ENCODE results near the gene PEX14. TPM values are rescaled to one million over a fixed set of nuclear protein-coding genes. Genes with fewer than 3 reads are reported as not detected.

The PEX14 gene
- total and polyA plus RNA-seq, 2 experiments from 2014 or later, result 17.6 to 19.6 TPM

DNA sequence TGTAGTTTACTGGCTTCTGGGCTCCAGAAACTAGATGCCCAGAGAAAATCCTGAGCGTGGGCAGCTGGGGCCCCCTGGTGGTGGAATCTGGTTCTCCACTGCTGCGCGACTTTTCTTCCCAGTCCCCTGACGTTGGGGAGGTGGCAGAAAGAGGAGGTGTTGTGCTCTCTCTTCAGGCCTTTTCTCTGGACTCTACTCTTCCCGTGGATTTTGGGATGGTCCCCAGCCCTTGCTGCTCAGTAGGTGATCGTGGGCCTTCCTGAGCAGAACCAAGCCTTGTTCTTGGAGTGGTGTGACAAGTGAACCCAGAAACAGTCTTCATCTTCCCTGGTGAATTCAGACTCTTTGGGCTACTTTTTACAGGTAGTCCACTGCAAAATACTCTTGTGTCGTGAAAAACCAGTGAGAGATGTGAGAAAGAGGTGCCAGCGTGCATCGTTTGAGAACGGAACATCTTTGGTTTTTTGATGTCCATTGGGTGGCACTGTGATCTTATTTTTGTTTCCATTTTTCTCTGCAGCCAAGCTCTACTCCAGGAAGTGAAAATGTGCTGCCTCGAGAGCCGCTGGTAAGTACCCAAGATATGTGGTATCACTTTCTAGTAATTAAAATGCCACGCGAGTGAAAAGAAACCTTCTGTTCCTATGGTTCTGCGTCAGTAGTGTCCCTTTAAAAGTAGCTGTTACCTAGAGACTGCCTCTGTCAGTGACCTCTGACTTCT, 20.2 kb downstream of the PEX14 start:
- no peaks in the 10 kb centered on the region for H3K9me3 Mint-ChIP-seq
- Histone ChIP-seq H3K4me1 (ENCODE audit: insufficient read depth) (peaks cover 7% of the 10 kb centered on the region), H3K79me2 (replicated peaks; ENCODE audit: insufficient read depth) (peaks cover 70% of the 10 kb centered on the region), H4K20me1 (replicated peaks; ENCODE audit: insufficient read depth) (peaks cover 18% of the 10 kb centered on the region), H3K27me3 (ENCODE audit: insufficient read depth) (no peaks in the 10 kb centered on the region), H3K9me2 (ENCODE audit: insufficient read depth) (no peaks in the 10 kb centered on the region), H3K4me2 (no peak overlapping the region), H2AFZ (no peak overlapping the region), H3K27ac (ENCODE audit: low read depth) (no peak overlapping the region; the same call in 1 of the 2 replicates), H3K4me3 (no peak overlapping the region), H3K36me3 (ENCODE audit: insufficient read depth) (no peaks in the 10 kb centered on the region), H3F3A (replicated peaks; ENCODE audit: low read depth) (peaks cover 4% of the 10 kb centered on the region; the same call in 1 of the 2 replicates)
- no peak overlapping the region for H3K27ac Mint-ChIP-seq
- H3K4me1 Mint-ChIP-seq, result peaks cover 18% of the 10 kb centered on the region
- ATAC-seq (peak; percentile 84), DNase-seq (ENCODE audit: low spot score) (peak; percentile 85)
- no peaks in the 10 kb centered on the region for H3K36me3 Mint-ChIP-seq (ENCODE audit: low read depth)
- TF ChIP-seq STAT1 (IDR thresholded peaks at IDR 0.05; ENCODE audit: unreplicated experiment) (no peak), CTCF (conservative IDR thresholded peaks at IDR 0.05; ENCODE audit: low read depth in 2 of 2) (peak; percentile 89 to 96), ZNF331 (CRISPR knock-in tag; IDR thresholded peaks at IDR 0.05; ENCODE audit: low read depth) (no peak)
- TF ChIP-seq, protein P1, sequence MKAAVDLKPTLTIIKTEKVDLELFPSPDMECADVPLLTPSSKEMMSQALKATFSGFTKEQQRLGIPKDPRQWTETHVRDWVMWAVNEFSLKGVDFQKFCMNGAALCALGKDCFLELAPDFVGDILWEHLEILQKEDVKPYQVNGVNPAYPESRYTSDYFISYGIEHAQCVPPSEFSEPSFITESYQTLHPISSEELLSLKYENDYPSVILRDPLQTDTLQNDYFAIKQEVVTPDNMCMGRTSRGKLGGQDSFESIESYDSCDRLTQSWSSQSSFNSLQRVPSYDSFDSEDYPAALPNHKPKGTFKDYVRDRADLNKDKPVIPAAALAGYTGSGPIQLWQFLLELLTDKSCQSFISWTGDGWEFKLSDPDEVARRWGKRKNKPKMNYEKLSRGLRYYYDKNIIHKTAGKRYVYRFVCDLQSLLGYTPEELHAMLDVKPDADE (IDR thresholded peaks at IDR 0.05), result no peak
- no peak overlapping the region for H3K4me3 Mint-ChIP-seq
- H3K27me3 Mint-ChIP-seq (ENCODE audit: insufficient read depth, low read depth, poor library complexity), result peaks cover 3% of the 10 kb centered on the region

GRCh38 chr1:10495475-10495817, 20.7 kb downstream of the PEX14 start:
- Histone ChIP-seq H4K20me1 (replicated peaks; ENCODE audit: insufficient read depth) (peaks cover 18% of the 10 kb centered on the region), H3K27ac (ENCODE audit: low read depth) (no peak overlapping the region), H3K4me3 (no peak overlapping the region), H3K9me2 (ENCODE audit: insufficient read depth) (no peaks in the 10 kb centered on the region), H3K27me3 (ENCODE audit: insufficient read depth) (no peaks in the 10 kb centered on the region), H3K4me1 (ENCODE audit: insufficient read depth) (peaks cover 7% of the 10 kb centered on the region), H3K4me2 (no peak overlapping the region), H3K79me2 (replicated peaks; ENCODE audit: insufficient read depth) (peaks cover 73% of the 10 kb centered on the region), H3F3A (replicated peaks; ENCODE audit: low read depth) (peaks cover 4% of the 10 kb centered on the region; the same call in 1 of the 2 replicates), H3K36me3 (ENCODE audit: insufficient read depth) (no peaks in the 10 kb centered on the region), H2AFZ (no peak overlapping the region)
- Mint-ChIP-seq H3K9me3 (no peaks in the 10 kb centered on the region), H3K27me3 (ENCODE audit: insufficient read depth, low read depth, poor library complexity) (peaks cover 3% of the 10 kb centered on the region), H3K4me1 (peaks cover 14% of the 10 kb centered on the region), H3K4me3 (no peak overlapping the region), H3K36me3 (ENCODE audit: low read depth) (no peaks in the 10 kb centered on the region), H3K27ac (no peak overlapping the region)
- ATAC-seq (no peak), DNase-seq (ENCODE audit: low spot score) (no peak)
- TF ChIP-seq EZH2 (IDR thresholded peaks at IDR 0.05; ENCODE audit: low read depth, unreplicated experiment) (no peak), ZNF331 (CRISPR knock-in tag; IDR thresholded peaks at IDR 0.05; ENCODE audit: low read depth) (no peak), POLR2AphosphoS5 (IDR thresholded peaks at IDR 0.05; ENCODE audit: low read depth) (no peak), NANOG (IDR thresholded peaks at IDR 0.05; ENCODE audit: borderline replicate concordance) (no peak), ZNF114 (CRISPR knock-in tag; IDR thresholded peaks at IDR 0.05) (no peak), CREB1 (CRISPR knock-in tag; IDR thresholded peaks at IDR 0.05; ENCODE audit: low read depth) (no peak)
- TF ChIP-seq, protein P1 (IDR thresholded peaks at IDR 0.05), result no peak
- TF ChIP-seq, protein P2, sequence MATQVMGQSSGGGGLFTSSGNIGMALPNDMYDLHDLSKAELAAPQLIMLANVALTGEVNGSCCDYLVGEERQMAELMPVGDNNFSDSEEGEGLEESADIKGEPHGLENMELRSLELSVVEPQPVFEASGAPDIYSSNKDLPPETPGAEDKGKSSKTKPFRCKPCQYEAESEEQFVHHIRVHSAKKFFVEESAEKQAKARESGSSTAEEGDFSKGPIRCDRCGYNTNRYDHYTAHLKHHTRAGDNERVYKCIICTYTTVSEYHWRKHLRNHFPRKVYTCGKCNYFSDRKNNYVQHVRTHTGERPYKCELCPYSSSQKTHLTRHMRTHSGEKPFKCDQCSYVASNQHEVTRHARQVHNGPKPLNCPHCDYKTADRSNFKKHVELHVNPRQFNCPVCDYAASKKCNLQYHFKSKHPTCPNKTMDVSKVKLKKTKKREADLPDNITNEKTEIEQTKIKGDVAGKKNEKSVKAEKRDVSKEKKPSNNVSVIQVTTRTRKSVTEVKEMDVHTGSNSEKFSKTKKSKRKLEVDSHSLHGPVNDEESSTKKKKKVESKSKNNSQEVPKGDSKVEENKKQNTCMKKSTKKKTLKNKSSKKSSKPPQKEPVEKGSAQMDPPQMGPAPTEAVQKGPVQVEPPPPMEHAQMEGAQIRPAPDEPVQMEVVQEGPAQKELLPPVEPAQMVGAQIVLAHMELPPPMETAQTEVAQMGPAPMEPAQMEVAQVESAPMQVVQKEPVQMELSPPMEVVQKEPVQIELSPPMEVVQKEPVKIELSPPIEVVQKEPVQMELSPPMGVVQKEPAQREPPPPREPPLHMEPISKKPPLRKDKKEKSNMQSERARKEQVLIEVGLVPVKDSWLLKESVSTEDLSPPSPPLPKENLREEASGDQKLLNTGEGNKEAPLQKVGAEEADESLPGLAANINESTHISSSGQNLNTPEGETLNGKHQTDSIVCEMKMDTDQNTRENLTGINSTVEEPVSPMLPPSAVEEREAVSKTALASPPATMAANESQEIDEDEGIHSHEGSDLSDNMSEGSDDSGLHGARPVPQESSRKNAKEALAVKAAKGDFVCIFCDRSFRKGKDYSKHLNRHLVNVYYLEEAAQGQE (IDR thresholded peaks at IDR 0.05; ENCODE audit: unreplicated experiment), result no peak

Data from GM23338 (cell line).